Activated CD4-positive, alpha-beta T cell treated with anti-CD3 and anti-CD28 coated beads, Interleukin-2, amount 10 ng/mL, durations not matched to agents 24 days and 14 days (primary cell): ENCODE results near the gene NFAT5. TPM values are rescaled to one million over a fixed set of nuclear protein-coding genes. Genes with fewer than 3 reads are reported as not detected.
"Not testable (repeated sequence)": the region's sequence is repeated elsewhere in the genome, so short reads cannot be mapped to it uniquely, and the experiment has no call there.

Experiments
- DNase-seq: peaks from one replicate; pipeline ENCODE4 v3.0.0; 2022
- H3K27ac Mint-ChIP-seq: one replicate; pipeline ENCODE4 v1.8.0; 2022; ENCODE audit warnings: mild to moderate bottlenecking, mixed read lengths
- H3K27me3 Mint-ChIP-seq: one replicate; pipeline ENCODE4 v1.8.0; 2022; ENCODE audit warnings: mixed read lengths
- H3K36me3 Mint-ChIP-seq: one replicate; pipeline ENCODE4 v1.8.0; 2022; ENCODE audit warnings: low read depth, mild to moderate bottlenecking, mixed read lengths
- H3K4me1 Mint-ChIP-seq: one replicate; pipeline ENCODE4 v1.8.0; 2021; ENCODE audit warnings: mixed read lengths
- H3K4me3 Mint-ChIP-seq: one replicate; pipeline ENCODE4 v1.8.0; 2022; ENCODE audit warnings: mild to moderate bottlenecking, moderate library complexity, mixed read lengths
- H3K9me3 Mint-ChIP-seq: one replicate; pipeline ENCODE4 v1.8.0; 2021; ENCODE audit warnings: mixed read lengths
- intact Hi-C: fragments of 100-400 bp; cut with micrococcal nuclease; formaldehyde crosslinking; loops from one replicate; pipeline ENCODE4 v1.15.1; 2023
- total RNA-seq: library from RNA; stranded (reverse); gene quantifications from 2 replicates; pipeline ENCODE4 v1.2.3, GENCODE V29; 2022

The NFAT5 gene
- total RNA-seq, 1 donor from 2014 or later: 54.6 TPM

GRCh38 chr16:69534720-69535119, 31.0 kb upstream of the NFAT5 start:
- DNase-seq: no peak
- Mint-ChIP-seq H3K36me3 (no peaks in the 10 kb centered on the region), H3K27me3 (no peaks in the 10 kb centered on the region), H3K4me3 (no peak overlapping the region), H3K27ac (no peak overlapping the region), H3K4me1 (peaks cover 23% of the 10 kb centered on the region), H3K9me3 (no peaks in the 10 kb centered on the region)
- intact Hi-C loops: loop anchor here (5.0 kb wide), 1 partner anchor 37 kb away; no protein-coding TSS in a partner anchor

GRCh38 chr16:69535123-69536050, 30.4 kb upstream of the NFAT5 start:
- Mint-ChIP-seq H3K36me3 (no peaks in the 10 kb centered on the region), H3K4me1 (peaks cover 18% of the 10 kb centered on the region), H3K27ac (no peak overlapping the region), H3K4me3 (no peak overlapping the region), H3K9me3 (no peaks in the 10 kb centered on the region), H3K27me3 (no peaks in the 10 kb centered on the region)
- no peak for DNase-seq
- intact Hi-C loops: no loop called here

GRCh38 chr16:69537706-69538080, 28.1 kb upstream of the NFAT5 start:
- intact Hi-C loops: no loop called here
- Mint-ChIP-seq H3K27ac (no peak overlapping the region), H3K4me3 (no peak overlapping the region), H3K27me3 (no peaks in the 10 kb centered on the region), H3K36me3 (no peaks in the 10 kb centered on the region), H3K4me1 (peaks cover 11% of the 10 kb centered on the region), H3K9me3 (no peaks in the 10 kb centered on the region)
- DNase-seq: no peak

- peaks cover 6% of the 10 kb centered on the region for H3K4me1 Mint-ChIP-seq
- no peaks in the 10 kb centered on the region for H3K27me3 Mint-ChIP-seq
- no peak overlapping the region for H3K4me3 Mint-ChIP-seq
- H3K36me3 Mint-ChIP-seq: no peaks in the 10 kb centered on the region
- H3K27ac Mint-ChIP-seq: no peak overlapping the region
- DNase-seq: no peak
- intact Hi-C loops: no loop called here
- no peaks in the 10 kb centered on the region for H3K9me3 Mint-ChIP-seq
Measured at GRCh38 chr16:69538808-69539207, 27.0 kb upstream of the NFAT5 start.

GRCh38 chr16:69542974-69543373, 22.8 kb upstream of the NFAT5 start:
- no peaks in the 10 kb centered on the region for H3K36me3 Mint-ChIP-seq
- no peak overlapping the region for H3K4me3 Mint-ChIP-seq
- intact Hi-C loops: no loop called here
- H3K4me1 Mint-ChIP-seq: no peaks in the 10 kb centered on the region
- H3K27me3 Mint-ChIP-seq: peaks cover 1% of the 10 kb centered on the region
- DNase-seq: no peak
- H3K27ac Mint-ChIP-seq: no peak overlapping the region
- H3K9me3 Mint-ChIP-seq: no peaks in the 10 kb centered on the region

GRCh38 chr16:69544088-69544487, 21.7 kb upstream of the NFAT5 start:
- no peak for DNase-seq
- Mint-ChIP-seq H3K9me3 (no peaks in the 10 kb centered on the region), H3K4me3 (no peak overlapping the region), H3K4me1 (no peaks in the 10 kb centered on the region), H3K27me3 (peaks cover 5% of the 10 kb centered on the region), H3K27ac (no peak overlapping the region), H3K36me3 (no peaks in the 10 kb centered on the region)
- intact Hi-C loops: no loop called here

GRCh38 chr16:69546663-69547062, 19.1 kb upstream of the NFAT5 start:
- H3K4me3 Mint-ChIP-seq, H3K27ac Mint-ChIP-seq, H3K36me3 Mint-ChIP-seq, intact Hi-C loops, DNase-seq, H3K27me3 Mint-ChIP-seq, H3K4me1 Mint-ChIP-seq, H3K9me3 Mint-ChIP-seq: not testable (repeated sequence)

- DNase-seq: no peak
- intact Hi-C loops: no loop called here
- Mint-ChIP-seq H3K9me3 (peaks cover 10% of the 10 kb centered on the region), H3K27ac (no peak overlapping the region), H3K4me1 (peaks cover 18% of the 10 kb centered on the region), H3K27me3 (peaks cover under 1% of the 10 kb centered on the region), H3K4me3 (no peak overlapping the region), H3K36me3 (peaks cover 2% of the 10 kb centered on the region)
Measured at GRCh38 chr16:69553332-69553731, 12.4 kb upstream of the NFAT5 start.

GRCh38 chr16:69554495-69554894, 11.3 kb upstream of the NFAT5 start:
- Mint-ChIP-seq H3K4me1 (peaks cover 18% of the 10 kb centered on the region), H3K9me3 (peaks cover 10% of the 10 kb centered on the region), H3K36me3 (peaks cover 2% of the 10 kb centered on the region), H3K27ac (no peak overlapping the region), H3K27me3 (no peaks in the 10 kb centered on the region), H3K4me3 (no peak overlapping the region)
- DNase-seq: no peak
- intact Hi-C loops: no loop called here

GRCh38 chr16:69555437-69555836, 10.3 kb upstream of the NFAT5 start:
- Mint-ChIP-seq H3K4me1 (peaks cover 20% of the 10 kb centered on the region), H3K9me3 (peaks cover 10% of the 10 kb centered on the region), H3K36me3 (peaks cover 2% of the 10 kb centered on the region), H3K27me3 (no peaks in the 10 kb centered on the region), H3K27ac (peak overlapping the region; percentile 73), H3K4me3 (no peak overlapping the region)
- intact Hi-C loops: no loop called here
- DNase-seq: no peak

- Mint-ChIP-seq H3K27me3 (no peaks in the 10 kb centered on the region), H3K4me3 (no peak overlapping the region), H3K4me1 (peaks cover 22% of the 10 kb centered on the region), H3K27ac (no peak overlapping the region), H3K36me3 (peaks cover 2% of the 10 kb centered on the region), H3K9me3 (peaks cover 10% of the 10 kb centered on the region)
- no peak for DNase-seq
- intact Hi-C loops: no loop called here
Measured at GRCh38 chr16:69555867-69556266, 9.9 kb upstream of the NFAT5 start.

- peaks cover 36% of the 10 kb centered on the region for H3K4me1 Mint-ChIP-seq
- no peak overlapping the region for H3K27ac Mint-ChIP-seq
- H3K27me3 Mint-ChIP-seq: no peaks in the 10 kb centered on the region
- H3K36me3 Mint-ChIP-seq: peaks cover 2% of the 10 kb centered on the region
- H3K4me3 Mint-ChIP-seq: no peak overlapping the region
- intact Hi-C loops: no loop called here
- no peak for DNase-seq
- H3K9me3 Mint-ChIP-seq: peaks cover 10% of the 10 kb centered on the region
Measured at GRCh38 chr16:69559164-69559563, 6.6 kb upstream of the NFAT5 start.

- not testable (repeated sequence) for H3K27me3 Mint-ChIP-seq, H3K27ac Mint-ChIP-seq
- intact Hi-C loops: loop anchor here (10.0 kb wide), 2 partner anchors 227 to 717 kb away; partner anchors contain the start of genes COG8, NIP7, PDF and TANGO6
Measured at GRCh38 chr16:69561367-69561766, 4.4 kb upstream of the NFAT5 start.

GRCh38 chr16:69561901-69562300, 3.9 kb upstream of the NFAT5 start:
- no peak overlapping the region for H3K4me3 Mint-ChIP-seq
- peaks cover 7% of the 10 kb centered on the region for H3K36me3 Mint-ChIP-seq
- no peak overlapping the region for H3K27ac Mint-ChIP-seq
- intact Hi-C loops: loop anchor here (10.0 kb wide), 2 partner anchors 227 to 717 kb away; partner anchors contain the start of genes COG8, NIP7, PDF and TANGO6
- H3K9me3 Mint-ChIP-seq: peaks cover 4% of the 10 kb centered on the region
- peaks cover 30% of the 10 kb centered on the region for H3K4me1 Mint-ChIP-seq
- no peak for DNase-seq
- no peaks in the 10 kb centered on the region for H3K27me3 Mint-ChIP-seq

More at GRCh38 chr16:69561367-69561766, 4.4 kb upstream of the NFAT5 start:
- H3K36me3 Mint-ChIP-seq, H3K9me3 Mint-ChIP-seq, H3K4me3 Mint-ChIP-seq, DNase-seq: not testable (repeated sequence)
- H3K4me1 Mint-ChIP-seq: peaks cover 28% of the 10 kb centered on the region
